Activated naive CD8-positive, alpha-beta T cell (primary cell): ENCODE data around the gene LRMDA.

ENCODE experiments used
- H3K27ac Mint-ChIP-seq: one replicate; pipeline ENCODE4 v1.8.0; 2021; ENCODE audit warnings: mixed read lengths
- H3K27me3 Mint-ChIP-seq: one replicate; pipeline ENCODE4 v1.8.0; 2021; ENCODE audit warnings: mixed read lengths
- H3K36me3 Mint-ChIP-seq: one replicate; pipeline ENCODE4 v1.8.0; 2021; ENCODE audit warnings: mixed read lengths
- H3K4me1 Mint-ChIP-seq: one replicate; pipeline ENCODE4 v1.8.0; 2021; ENCODE audit warnings: low read depth, mixed read lengths
- H3K4me3 Mint-ChIP-seq: one replicate; pipeline ENCODE4 v1.8.0; 2021; ENCODE audit warnings: mild to moderate bottlenecking, mixed read lengths
- H3K9me3 Mint-ChIP-seq: one replicate; pipeline ENCODE4 v1.8.0; 2021; ENCODE audit warnings: low read depth, mixed read lengths

Gene LRMDA

DNA sequence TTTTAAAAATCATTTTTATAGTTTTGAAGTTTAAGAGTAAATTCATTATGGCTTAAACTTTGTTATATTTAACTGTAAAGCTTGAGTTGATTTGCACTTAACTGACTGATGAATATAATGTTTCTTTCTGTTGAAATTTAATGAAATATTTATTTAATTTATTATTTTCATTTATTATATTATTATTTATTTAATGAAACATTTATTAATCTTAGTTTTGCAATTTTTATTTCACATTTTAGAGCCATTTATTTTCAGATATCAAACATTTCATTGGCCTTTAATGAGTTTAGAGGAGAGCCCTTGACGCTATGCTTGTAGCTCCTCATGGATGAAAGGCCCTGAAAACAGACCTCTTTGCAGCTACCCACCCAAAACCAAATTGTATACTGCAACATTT is 570.0 kb downstream of the LRMDA start:
- H3K27ac Mint-ChIP-seq: no peak overlapping the region
- no peaks in the 10 kb centered on the region for H3K4me1 Mint-ChIP-seq
- peaks cover 2% of the 10 kb centered on the region for H3K27me3 Mint-ChIP-seq
- H3K4me3 Mint-ChIP-seq: no peak overlapping the region
- no peaks in the 10 kb centered on the region for H3K36me3 Mint-ChIP-seq
- H3K9me3 Mint-ChIP-seq: no peaks in the 10 kb centered on the region

DNA sequence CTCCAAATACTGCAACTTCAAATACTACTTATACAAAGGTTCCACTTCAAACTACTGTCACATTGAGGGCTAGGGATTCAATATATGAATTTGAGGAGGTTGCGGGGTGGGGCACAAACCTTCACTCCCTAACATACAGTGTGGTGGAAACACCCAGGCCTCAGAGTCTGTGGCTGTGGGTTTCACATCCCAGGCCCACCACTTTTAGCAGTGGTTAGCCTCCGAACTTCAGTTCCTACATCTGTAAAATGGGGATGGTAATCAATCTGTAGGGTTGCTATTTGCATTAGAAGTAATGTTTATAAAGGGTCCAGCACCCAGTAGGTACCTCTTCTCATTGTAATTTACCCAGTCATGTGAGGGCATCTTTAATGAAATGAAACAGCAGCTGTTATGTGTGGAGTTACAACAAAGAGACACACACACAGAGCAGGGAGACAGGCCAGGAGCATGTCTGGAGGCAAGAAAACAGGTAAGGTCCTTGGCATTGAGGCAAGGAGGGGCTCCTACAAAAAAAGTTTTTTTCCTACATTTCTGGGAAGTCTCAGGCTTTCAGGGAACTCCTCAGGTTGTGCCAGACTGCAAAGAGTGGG is 570.9 kb downstream of the LRMDA start:
- Mint-ChIP-seq H3K9me3 (no peaks in the 10 kb centered on the region), H3K36me3 (no peaks in the 10 kb centered on the region), H3K27ac (no peak overlapping the region), H3K27me3 (peaks cover 2% of the 10 kb centered on the region), H3K4me1 (no peaks in the 10 kb centered on the region), H3K4me3 (no peak overlapping the region)

DNA sequence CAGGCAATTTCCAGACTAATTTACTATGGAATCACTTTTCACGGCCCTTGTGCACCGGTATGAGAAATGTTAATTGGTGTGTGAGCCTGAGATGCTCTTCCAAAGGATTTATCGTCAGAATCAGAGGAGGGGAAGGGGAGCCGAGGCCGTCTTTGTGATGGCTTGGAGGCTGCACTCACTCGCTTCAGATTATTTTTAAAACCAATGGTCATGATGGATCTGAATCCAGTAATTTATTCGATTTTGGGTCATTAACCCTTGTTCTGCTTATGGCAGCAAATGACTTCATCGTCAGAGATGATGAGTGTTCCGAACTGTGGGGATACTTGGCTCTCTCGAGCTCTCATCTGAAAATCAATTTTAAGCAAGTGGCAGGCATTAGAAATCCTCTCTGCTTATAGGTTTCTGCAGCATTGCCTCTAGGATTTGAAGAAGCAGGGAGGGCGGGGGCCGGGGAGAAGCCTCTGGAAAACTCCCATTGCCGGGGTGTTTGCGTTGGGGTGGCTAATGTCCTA is 576.3 kb downstream of the LRMDA start:
- Mint-ChIP-seq H3K4me3 (no peak overlapping the region), H3K36me3 (no peaks in the 10 kb centered on the region), H3K27ac (no peak overlapping the region), H3K27me3 (peaks cover 2% of the 10 kb centered on the region), H3K4me1 (no peaks in the 10 kb centered on the region), H3K9me3 (no peaks in the 10 kb centered on the region)

DNA sequence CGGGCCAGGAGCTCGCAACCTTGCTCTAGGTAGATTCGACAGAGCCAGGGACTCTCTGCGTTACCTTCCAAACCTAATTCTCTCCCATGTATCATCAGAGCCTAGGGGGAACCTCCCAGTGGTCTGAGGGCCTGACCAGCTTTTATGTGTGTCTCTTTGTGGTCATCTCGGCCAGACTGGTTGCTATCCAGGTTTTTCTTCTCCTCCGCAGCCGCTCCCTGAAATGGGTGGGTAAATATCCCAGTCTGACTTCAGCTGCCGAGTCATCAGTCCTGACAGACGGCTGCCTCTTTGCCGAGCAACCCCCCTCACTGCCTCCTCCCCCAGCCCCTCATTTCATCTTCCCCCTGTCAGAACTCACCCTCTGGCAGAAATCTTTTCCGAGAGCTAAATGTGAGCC is 578.1 kb downstream of the LRMDA start:
- H3K27ac Mint-ChIP-seq: no peak overlapping the region
- H3K4me3 Mint-ChIP-seq: no peak overlapping the region
- H3K9me3 Mint-ChIP-seq: no peaks in the 10 kb centered on the region
- H3K36me3 Mint-ChIP-seq: no peaks in the 10 kb centered on the region
- no peaks in the 10 kb centered on the region for H3K4me1 Mint-ChIP-seq
- peaks cover 2% of the 10 kb centered on the region for H3K27me3 Mint-ChIP-seq

DNA sequence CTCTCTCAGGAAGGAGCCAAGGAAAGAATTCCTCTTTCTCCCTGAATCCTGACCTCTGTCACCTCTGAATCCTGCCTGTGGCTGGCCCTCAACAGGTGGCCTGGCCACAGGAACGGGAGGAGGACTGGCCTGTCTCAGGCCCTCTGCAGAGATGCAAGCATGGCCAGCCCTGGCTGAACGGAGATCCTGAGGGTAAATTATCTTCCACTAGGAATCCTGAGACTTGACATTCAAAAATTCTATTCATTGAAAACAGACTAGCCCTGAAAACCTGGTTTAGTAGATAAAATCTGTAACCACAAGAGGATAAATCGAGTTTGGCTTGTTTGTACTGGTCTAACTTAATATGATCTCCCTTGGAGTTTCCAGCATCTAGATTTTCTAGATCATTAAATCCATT is 579.3 kb downstream of the LRMDA start:
- Mint-ChIP-seq H3K27ac (no peak overlapping the region), H3K27me3 (peaks cover 2% of the 10 kb centered on the region), H3K4me1 (no peaks in the 10 kb centered on the region), H3K4me3 (no peak overlapping the region), H3K9me3 (no peaks in the 10 kb centered on the region), H3K36me3 (no peaks in the 10 kb centered on the region)

DNA sequence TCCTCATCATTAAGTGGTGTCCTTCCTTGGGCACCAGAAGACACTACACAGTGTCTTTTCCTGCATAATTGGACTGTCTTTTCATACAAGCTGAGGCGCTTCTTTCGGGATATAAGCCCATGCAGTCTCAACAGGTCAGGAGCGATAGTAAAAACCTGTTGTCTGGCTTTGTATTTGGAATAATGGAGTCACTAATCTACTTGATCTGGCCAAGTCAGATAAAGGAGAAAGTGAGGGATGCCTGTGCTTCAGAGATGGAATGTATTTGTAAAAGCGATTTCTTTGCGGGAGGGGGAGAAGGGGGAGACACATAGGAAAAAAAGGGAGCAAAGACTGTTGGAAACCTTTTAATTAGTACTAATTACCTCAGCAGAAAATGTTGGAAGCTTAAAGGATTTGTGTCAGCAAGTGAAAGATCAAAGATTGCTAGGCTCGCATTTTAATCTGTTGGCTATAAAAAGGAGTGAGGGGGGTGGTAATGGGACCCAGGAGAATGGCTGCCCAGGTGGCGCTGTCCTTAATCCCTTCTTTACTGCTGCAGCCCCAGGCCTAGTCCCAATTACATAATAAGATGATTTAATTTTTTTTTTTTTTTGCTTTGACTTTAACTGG is 581.4 kb downstream of the LRMDA start:
- H3K27me3 Mint-ChIP-seq: peaks cover 2% of the 10 kb centered on the region
- H3K27ac Mint-ChIP-seq: no peak overlapping the region
- no peaks in the 10 kb centered on the region for H3K9me3 Mint-ChIP-seq
- no peaks in the 10 kb centered on the region for H3K4me1 Mint-ChIP-seq
- H3K36me3 Mint-ChIP-seq: no peaks in the 10 kb centered on the region
- H3K4me3 Mint-ChIP-seq: no peak overlapping the region

DNA sequence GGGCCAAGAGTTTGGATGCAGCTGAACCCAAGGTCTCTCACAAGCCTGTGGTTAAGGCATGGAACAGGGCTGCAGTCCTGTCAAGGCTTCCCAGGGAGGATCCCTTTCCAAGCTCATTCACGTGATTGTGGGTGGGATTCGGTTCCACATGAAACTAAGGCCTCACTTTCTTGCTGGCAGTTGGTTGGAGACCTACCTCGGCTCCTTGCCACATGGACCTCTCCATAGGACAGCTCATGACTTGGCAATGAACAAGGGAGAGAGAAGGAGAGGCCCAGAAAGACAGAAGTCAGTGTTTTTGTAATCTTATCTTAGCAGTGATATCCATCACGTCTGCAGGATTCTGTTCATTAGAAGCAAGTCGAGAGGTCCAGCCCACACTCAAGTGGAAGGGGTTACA is 583.8 kb downstream of the LRMDA start:
- no peak overlapping the region for H3K27ac Mint-ChIP-seq
- H3K4me1 Mint-ChIP-seq: no peaks in the 10 kb centered on the region
- H3K9me3 Mint-ChIP-seq: no peaks in the 10 kb centered on the region
- H3K27me3 Mint-ChIP-seq: peaks cover 2% of the 10 kb centered on the region
- H3K4me3 Mint-ChIP-seq: no peak overlapping the region
- H3K36me3 Mint-ChIP-seq: no peaks in the 10 kb centered on the region

DNA sequence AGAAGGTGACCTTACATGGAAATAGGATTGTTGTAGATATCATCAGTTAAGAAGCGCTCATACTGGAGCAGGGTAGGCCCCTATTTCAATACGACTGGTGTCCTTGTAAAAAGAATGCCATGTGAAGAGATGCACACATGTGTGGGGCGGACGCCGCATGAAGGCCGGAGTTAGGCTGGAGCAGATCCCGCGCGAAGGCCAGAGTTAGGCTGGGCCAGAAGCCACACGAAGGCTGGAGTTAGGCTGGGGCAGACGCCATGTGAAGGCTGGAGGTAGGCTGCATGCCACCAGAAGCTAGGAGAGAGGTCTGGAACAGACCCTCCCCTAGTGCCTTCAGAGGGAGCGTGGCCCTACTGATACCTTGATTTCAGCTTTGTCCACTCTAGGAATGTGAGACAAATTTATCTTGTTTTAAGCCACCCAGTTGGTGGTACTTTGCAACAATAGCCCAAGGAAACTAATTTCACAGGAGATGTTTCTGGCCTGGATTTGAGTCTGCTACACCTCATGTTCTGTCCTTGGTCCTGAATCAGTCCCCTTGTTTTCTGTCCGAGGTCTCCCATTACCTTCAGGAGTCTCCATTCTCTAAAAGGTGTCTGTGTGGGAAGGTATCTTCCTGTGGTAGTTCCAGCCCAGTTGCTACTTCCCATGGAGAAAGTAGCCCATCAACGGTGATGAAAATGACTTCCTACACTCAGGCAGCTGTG is 585.8 kb downstream of the LRMDA start:
- H3K27me3 Mint-ChIP-seq: no peaks in the 10 kb centered on the region
- no peaks in the 10 kb centered on the region for H3K36me3 Mint-ChIP-seq
- no peak overlapping the region for H3K4me3 Mint-ChIP-seq
- H3K4me1 Mint-ChIP-seq: no peaks in the 10 kb centered on the region
- no peaks in the 10 kb centered on the region for H3K9me3 Mint-ChIP-seq
- H3K27ac Mint-ChIP-seq: no peak overlapping the region

DNA sequence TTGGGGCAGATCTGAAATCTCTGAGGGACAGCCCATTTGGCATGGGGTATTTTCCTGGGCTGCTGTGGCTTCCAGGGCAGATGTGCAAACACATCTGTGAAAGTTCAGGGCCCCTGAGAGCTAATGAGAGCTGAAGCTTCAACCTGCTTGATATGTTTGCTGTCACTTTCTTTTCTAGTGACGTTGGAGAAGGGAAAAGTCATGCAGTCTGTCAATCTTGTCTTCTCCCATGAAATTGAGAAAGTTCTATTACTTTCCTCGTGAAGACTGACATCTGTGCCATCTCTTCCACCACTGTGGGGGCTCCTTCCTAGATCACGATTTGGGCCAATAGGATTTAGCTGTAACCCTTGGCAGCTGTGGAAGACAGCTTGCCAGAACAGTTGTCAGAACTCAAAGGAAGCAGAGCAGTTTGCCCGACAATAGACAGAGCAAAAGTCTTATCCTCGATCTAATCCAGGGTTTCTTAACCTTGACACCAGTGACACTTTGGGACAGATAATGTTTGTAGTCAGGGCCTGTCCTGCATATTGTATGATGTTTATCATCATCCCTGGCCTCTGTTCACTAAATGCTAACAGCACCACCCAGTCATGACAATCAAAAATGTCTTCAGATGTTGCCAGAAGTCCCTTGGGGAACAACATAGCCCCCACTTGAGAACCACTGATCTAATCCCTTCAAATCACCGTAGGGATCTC is 586.5 kb downstream of the LRMDA start:
- no peaks in the 10 kb centered on the region for H3K4me1 Mint-ChIP-seq
- no peaks in the 10 kb centered on the region for H3K27me3 Mint-ChIP-seq
- H3K27ac Mint-ChIP-seq: no peak overlapping the region
- no peaks in the 10 kb centered on the region for H3K36me3 Mint-ChIP-seq
- no peak overlapping the region for H3K4me3 Mint-ChIP-seq
- no peaks in the 10 kb centered on the region for H3K9me3 Mint-ChIP-seq

DNA sequence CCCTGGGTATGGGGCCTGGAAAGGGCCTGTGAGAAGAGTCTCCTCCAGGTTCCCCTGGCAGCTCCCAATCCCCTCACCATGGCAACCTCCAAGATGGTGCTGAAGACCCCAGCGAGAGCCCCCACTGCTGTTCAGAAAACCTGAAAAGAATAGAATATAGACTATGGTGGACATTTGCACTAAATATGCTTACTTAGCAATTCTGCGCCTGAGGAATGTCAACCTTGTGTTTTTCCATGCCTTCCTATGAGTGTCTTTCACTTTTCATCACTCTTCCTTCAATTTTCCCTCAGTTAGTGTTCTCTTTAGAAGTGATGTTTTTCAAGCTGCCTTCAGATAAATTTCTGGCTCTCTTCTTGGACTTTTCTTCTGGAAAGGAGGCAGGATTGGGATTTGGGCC is 589.2 kb downstream of the LRMDA start:
- H3K27ac Mint-ChIP-seq: no peak overlapping the region
- no peaks in the 10 kb centered on the region for H3K9me3 Mint-ChIP-seq
- no peaks in the 10 kb centered on the region for H3K36me3 Mint-ChIP-seq
- H3K4me1 Mint-ChIP-seq: no peaks in the 10 kb centered on the region
- H3K27me3 Mint-ChIP-seq: no peaks in the 10 kb centered on the region
- no peak overlapping the region for H3K4me3 Mint-ChIP-seq

DNA sequence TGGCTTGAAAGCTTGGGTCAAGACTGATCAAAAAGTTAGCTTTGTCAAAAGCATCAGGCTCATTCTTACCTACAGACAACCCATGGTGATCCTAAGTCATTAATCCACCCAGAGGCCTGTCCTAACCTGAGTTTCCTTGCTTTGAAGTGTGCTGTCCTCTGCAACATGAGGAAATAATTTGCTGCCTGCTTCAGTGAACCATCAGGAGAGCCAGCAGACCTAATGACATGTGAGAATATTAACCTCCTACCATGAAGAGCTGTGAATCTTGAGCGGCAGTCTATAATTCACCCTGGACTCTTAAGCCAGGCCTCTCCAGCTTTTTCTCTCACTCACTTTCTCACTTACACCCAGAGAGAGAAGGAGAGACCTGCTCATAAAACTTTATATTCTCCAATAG is 590.0 kb downstream of the LRMDA start:
- no peaks in the 10 kb centered on the region for H3K4me1 Mint-ChIP-seq
- no peaks in the 10 kb centered on the region for H3K36me3 Mint-ChIP-seq
- H3K27ac Mint-ChIP-seq: no peak overlapping the region
- no peak overlapping the region for H3K4me3 Mint-ChIP-seq
- H3K27me3 Mint-ChIP-seq: no peaks in the 10 kb centered on the region
- no peaks in the 10 kb centered on the region for H3K9me3 Mint-ChIP-seq

DNA sequence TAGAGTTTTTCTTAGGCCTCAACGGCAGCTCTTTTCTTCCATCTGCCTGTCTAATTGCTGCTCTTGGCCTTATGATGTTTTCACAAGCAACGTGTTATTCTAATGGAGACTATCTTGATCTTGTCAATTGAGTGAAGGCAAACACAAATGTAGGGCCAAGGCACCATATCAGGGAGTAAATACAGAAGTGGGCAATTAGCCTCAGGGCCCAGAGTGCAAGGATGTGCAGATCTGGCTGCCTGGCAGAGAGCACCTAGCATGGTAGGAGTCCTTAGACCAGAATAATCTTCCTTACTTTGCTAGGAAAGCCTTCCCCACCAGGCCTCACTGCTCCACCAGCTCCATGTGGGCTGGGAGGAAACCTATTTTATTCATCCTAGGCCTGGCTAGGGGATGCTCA is 590.9 kb downstream of the LRMDA start:
- Mint-ChIP-seq H3K36me3 (no peaks in the 10 kb centered on the region), H3K27ac (no peak overlapping the region), H3K9me3 (no peaks in the 10 kb centered on the region), H3K27me3 (no peaks in the 10 kb centered on the region), H3K4me1 (no peaks in the 10 kb centered on the region), H3K4me3 (no peak overlapping the region)

DNA sequence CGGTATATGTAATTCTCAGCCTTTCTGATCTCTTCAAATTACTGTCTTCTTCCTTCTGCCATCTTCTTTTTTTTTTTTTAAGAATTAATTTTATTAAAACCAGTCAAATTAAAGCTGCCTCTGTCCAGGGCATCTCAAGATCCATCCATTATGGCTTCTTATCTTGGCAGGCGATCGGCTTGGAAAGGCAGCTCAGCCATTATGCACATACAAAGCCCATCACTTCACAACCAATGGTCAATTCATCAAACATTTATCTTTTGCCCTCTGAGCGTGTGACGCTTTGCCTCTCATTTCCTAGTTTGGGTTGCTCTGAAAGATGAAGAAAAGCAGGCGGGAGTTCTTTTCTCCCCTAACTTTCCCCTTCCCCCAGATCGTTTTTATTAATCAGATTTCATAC is 591.6 kb downstream of the LRMDA start:
- Mint-ChIP-seq H3K27ac (no peak overlapping the region), H3K9me3 (no peaks in the 10 kb centered on the region), H3K27me3 (no peaks in the 10 kb centered on the region), H3K4me1 (no peaks in the 10 kb centered on the region), H3K4me3 (no peak overlapping the region), H3K36me3 (no peaks in the 10 kb centered on the region)

DNA sequence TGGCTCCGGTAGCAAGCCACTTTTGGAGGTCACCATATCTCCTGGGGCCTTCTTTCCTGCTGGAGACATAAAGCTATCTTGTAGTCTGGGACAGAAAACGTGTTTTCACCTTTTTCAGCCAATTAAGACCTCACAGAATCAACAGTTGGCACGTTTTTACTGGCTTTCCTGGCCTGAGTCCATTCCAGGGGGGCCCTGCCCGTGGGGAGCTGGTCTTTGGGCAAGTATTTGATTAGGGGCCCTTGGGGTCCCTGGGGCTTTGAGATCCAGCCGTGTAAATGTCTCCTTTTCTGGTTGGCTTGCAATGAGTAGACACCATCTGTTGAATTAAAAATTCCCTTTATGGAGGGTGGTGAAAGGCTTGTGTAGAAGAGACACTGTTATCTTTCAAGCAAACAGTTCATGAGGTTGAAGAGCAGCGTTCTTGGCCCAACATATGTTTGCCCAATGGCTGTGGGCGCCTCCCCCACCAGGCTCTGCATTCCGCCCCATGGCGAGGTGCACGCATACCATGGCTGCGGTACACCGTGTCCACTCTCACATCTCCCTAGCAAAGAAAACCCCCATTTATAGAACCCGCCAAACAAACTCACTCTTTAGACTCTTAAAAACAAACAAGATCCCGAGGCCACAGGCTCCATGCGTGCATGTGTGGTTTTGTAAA is 593.2 kb downstream of the LRMDA start:
- Mint-ChIP-seq H3K4me1 (no peaks in the 10 kb centered on the region), H3K36me3 (no peaks in the 10 kb centered on the region), H3K9me3 (no peaks in the 10 kb centered on the region), H3K27ac (no peak overlapping the region), H3K27me3 (no peaks in the 10 kb centered on the region), H3K4me3 (no peak overlapping the region)

DNA sequence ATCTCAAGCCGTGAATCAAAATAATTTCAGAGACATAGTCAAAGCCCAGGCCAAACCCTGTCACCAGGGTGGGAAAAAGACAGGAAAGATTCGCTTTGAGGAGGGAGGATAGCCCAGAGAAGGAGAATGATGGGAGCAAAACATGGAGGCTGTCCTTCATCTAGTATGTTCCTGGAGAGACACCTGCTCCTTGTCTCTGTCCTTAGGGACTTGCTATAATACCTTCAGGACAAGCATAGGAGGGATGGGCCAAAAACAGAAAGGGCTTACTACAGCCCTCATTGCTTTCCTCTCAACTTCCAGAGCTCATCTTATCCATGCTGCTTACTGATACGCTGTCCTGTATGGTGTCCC is 593.7 kb downstream of the LRMDA start:
- Mint-ChIP-seq H3K27me3 (no peaks in the 10 kb centered on the region), H3K4me3 (no peak overlapping the region), H3K4me1 (no peaks in the 10 kb centered on the region), H3K9me3 (no peaks in the 10 kb centered on the region), H3K27ac (no peak overlapping the region), H3K36me3 (no peaks in the 10 kb centered on the region)
